ENCODE results near the gene CRYBA2.

- no peak for TF ChIP-seq CTCF (conservative IDR thresholded peaks at IDR 0.05; ENCODE audit: low read depth in 2 of 2)
- TF ChIP-seq, protein P1, sequence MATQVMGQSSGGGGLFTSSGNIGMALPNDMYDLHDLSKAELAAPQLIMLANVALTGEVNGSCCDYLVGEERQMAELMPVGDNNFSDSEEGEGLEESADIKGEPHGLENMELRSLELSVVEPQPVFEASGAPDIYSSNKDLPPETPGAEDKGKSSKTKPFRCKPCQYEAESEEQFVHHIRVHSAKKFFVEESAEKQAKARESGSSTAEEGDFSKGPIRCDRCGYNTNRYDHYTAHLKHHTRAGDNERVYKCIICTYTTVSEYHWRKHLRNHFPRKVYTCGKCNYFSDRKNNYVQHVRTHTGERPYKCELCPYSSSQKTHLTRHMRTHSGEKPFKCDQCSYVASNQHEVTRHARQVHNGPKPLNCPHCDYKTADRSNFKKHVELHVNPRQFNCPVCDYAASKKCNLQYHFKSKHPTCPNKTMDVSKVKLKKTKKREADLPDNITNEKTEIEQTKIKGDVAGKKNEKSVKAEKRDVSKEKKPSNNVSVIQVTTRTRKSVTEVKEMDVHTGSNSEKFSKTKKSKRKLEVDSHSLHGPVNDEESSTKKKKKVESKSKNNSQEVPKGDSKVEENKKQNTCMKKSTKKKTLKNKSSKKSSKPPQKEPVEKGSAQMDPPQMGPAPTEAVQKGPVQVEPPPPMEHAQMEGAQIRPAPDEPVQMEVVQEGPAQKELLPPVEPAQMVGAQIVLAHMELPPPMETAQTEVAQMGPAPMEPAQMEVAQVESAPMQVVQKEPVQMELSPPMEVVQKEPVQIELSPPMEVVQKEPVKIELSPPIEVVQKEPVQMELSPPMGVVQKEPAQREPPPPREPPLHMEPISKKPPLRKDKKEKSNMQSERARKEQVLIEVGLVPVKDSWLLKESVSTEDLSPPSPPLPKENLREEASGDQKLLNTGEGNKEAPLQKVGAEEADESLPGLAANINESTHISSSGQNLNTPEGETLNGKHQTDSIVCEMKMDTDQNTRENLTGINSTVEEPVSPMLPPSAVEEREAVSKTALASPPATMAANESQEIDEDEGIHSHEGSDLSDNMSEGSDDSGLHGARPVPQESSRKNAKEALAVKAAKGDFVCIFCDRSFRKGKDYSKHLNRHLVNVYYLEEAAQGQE (IDR thresholded peaks at IDR 0.05; ENCODE audit: unreplicated experiment), result no peak
Measured at GRCh38 chr2:218981881-218982585, 11.2 kb downstream of the CRYBA2 start.
